ENCODE results near the gene TBC1D22A. TPM values are rescaled to one million over a fixed set of nuclear protein-coding genes. Genes with fewer than 3 reads are reported as not detected.
A peak's percentile ranks its signal among the peaks of the same experiment; 100 is the strongest.

Gene TBC1D22A
- polyA plus RNA-seq, 1 donor from 2014 or later = 9.3 TPM

- Histone ChIP-seq H3K79me2 (replicated peaks; ENCODE audit: insufficient read depth, low read length) (no peaks in the 10 kb centered on the region), H3K9me2 (ENCODE audit: insufficient read depth, low read length) (no peaks in the 10 kb centered on the region), H3K4me2 (ENCODE audit: low read length) (no peak overlapping the region), H3K27ac (ENCODE audit: low read length) (no peak overlapping the region), H3K9me3 (ENCODE audit: low read length) (no peaks in the 10 kb centered on the region), H3K9ac (ENCODE audit: low read length) (no peak overlapping the region), H3K27me3 (ENCODE audit: insufficient read depth, low read depth, low read length) (no peaks in the 10 kb centered on the region), H4K20me1 (ENCODE audit: insufficient read depth) (no peaks in the 10 kb centered on the region), H2AFZ (ENCODE audit: low read depth, low read length) (no peak overlapping the region), H3K4me3 (ENCODE audit: low read length) (no peak overlapping the region), H3F3A (ENCODE audit: insufficient read depth, low read length, poor library complexity, severe bottlenecking) (no peaks in the 10 kb centered on the region), H3K36me3 (ENCODE audit: insufficient read depth, low read length) (peaks cover 4% of the 10 kb centered on the region)
- no peak for TF ChIP-seq TAF1 (IDR thresholded peaks at IDR 0.05; ENCODE audit: low read depth)
- TF ChIP-seq CTCF (IDR thresholded peaks at IDR 0.05; ENCODE audit: poor library complexity, severe bottlenecking) = peak; percentile 20
These were observed 34.9 kb downstream of the TBC1D22A start for GRCh38 chr22:46797355-46797754.

GRCh38 chr22:46798041-46798365 lies 35.6 kb downstream of the TBC1D22A start:
- TF ChIP-seq POLR2AphosphoS5 (IDR thresholded peaks at IDR 0.05) (no peak), EP300 (conservative IDR thresholded peaks at IDR 0.05; ENCODE audit: poor library complexity, severe bottlenecking) (no peak), REST (IDR thresholded peaks at IDR 0.05; ENCODE audit: borderline replicate concordance) (no peak), EZH2 (IDR thresholded peaks at IDR 0.05; ENCODE audit: borderline replicate concordance, insufficient read depth, low read length, poor library complexity, severe bottlenecking) (no peak), TAF1 (IDR thresholded peaks at IDR 0.05; ENCODE audit: low read depth) (no peak), SMC3 (conservative IDR thresholded peaks at IDR 0.05; ENCODE audit: poor library complexity) (no peak)
- Histone ChIP-seq H3K27me3 (ENCODE audit: insufficient read depth, low read depth, low read length) (no peaks in the 10 kb centered on the region), H2AFZ (ENCODE audit: low read depth, low read length) (no peak overlapping the region), H3K4me3 (ENCODE audit: low read length) (no peak overlapping the region), H3K27ac (ENCODE audit: low read length) (no peak overlapping the region), H3F3A (ENCODE audit: insufficient read depth, low read length, poor library complexity, severe bottlenecking) (no peaks in the 10 kb centered on the region), H4K20me1 (ENCODE audit: insufficient read depth) (no peaks in the 10 kb centered on the region), H3K36me3 (ENCODE audit: insufficient read depth, low read length) (peaks cover 4% of the 10 kb centered on the region), H3K9me3 (ENCODE audit: low read length) (no peaks in the 10 kb centered on the region), H3K9ac (ENCODE audit: low read length) (no peak overlapping the region), H3K4me2 (ENCODE audit: low read length) (no peak overlapping the region), H3K9me2 (ENCODE audit: insufficient read depth, low read length) (no peaks in the 10 kb centered on the region), H3K79me2 (replicated peaks; ENCODE audit: insufficient read depth, low read length) (no peaks in the 10 kb centered on the region)

GRCh38 chr22:46798366-46799350 lies 36.2 kb downstream of the TBC1D22A start:
- H3K4me3 ChIP-seq (ENCODE audit: low read length) = no peak overlapping the region
- peaks cover 4% of the 10 kb centered on the region for H3K36me3 ChIP-seq (ENCODE audit: insufficient read depth, low read length)
- no peaks in the 10 kb centered on the region for H3K79me2 ChIP-seq (replicated peaks; ENCODE audit: insufficient read depth, low read length)
- TF ChIP-seq MXI1 (conservative IDR thresholded peaks at IDR 0.05; ENCODE audit: poor library complexity, severe bottlenecking) (no peak), CTCF (IDR thresholded peaks at IDR 0.05; ENCODE audit: poor library complexity, severe bottlenecking) (peak; percentile 98), TAF1 (IDR thresholded peaks at IDR 0.05; ENCODE audit: low read depth) (no peak), SMC3 (conservative IDR thresholded peaks at IDR 0.05; ENCODE audit: poor library complexity) (peak; percentile 98), RAD21 (conservative IDR thresholded peaks at IDR 0.05) (peak; percentile 99)
- H3K9ac ChIP-seq (ENCODE audit: low read length) = no peak overlapping the region
- no peak overlapping the region for H2AFZ ChIP-seq (ENCODE audit: low read depth, low read length)
- no peaks in the 10 kb centered on the region for H3K27me3 ChIP-seq (ENCODE audit: insufficient read depth, low read depth, low read length)
- no peak overlapping the region for H3K4me2 ChIP-seq (ENCODE audit: low read length)
- no peak overlapping the region for H3K27ac ChIP-seq (ENCODE audit: low read length)
- H4K20me1 ChIP-seq (ENCODE audit: insufficient read depth) = no peaks in the 10 kb centered on the region
- no peaks in the 10 kb centered on the region for H3F3A ChIP-seq (ENCODE audit: insufficient read depth, low read length, poor library complexity, severe bottlenecking)
- H3K9me3 ChIP-seq (ENCODE audit: low read length) = no peaks in the 10 kb centered on the region
- no peaks in the 10 kb centered on the region for H3K9me2 ChIP-seq (ENCODE audit: insufficient read depth, low read length)
